A549 (cell line): ENCODE results near the gene TUSC2. TPM values are rescaled to one million over a fixed set of nuclear protein-coding genes. Genes with fewer than 3 reads are reported as not detected.

Experiments used
- ATAC-seq, 2 experiments: fragments of 200-7000 bp in 1 of 2; fragments of >200 bp in 1 of 2; cut with Nextera tagmentation in 1 of 2; cut with Tn5 transposase in 1 of 2; 3 replicates each; pipeline versions ENCODE4 v1.8.0 to v1.9.1; 2018 to 2020; ENCODE audit warnings: mild to moderate bottlenecking in 1 of 2, moderate library complexity in 1 of 2
- CTCF ChIA-PET: fragments of 300-600 bp; sonication (Branson Sonifier 250); formaldehyde crosslinking; extraction: SDS; loops from one replicate; lab custom pipeline; 2021; ENCODE audit warnings: antibody characterized with exemption, inconsistent platforms; lab: Yijun Ruan, JAX
- POLR2A ChIA-PET: fragments of 350-600 bp; formaldehyde crosslinking; extraction: SDS; loops from one replicate; lab custom pipeline; 2021; ENCODE audit warnings: antibody characterized with exemption, inconsistent platforms; lab: Yijun Ruan, JAX
- DNase-seq, 2 experiments: peaks; one replicate each; pipeline versions ENCODE4 v3.0.0 to v3.0.0-alpha.2; 2011 to 2016; ENCODE audit warnings: low read depth in 1 of 2, low spot score in 1 of 2
- FAIRE-seq: peaks from 2 replicates; lab custom pipeline; 2011; peaks lifted over from hg19 to GRCh38; lab: Jason Lieb, UNC
- H3K27ac ChIP-seq, 2 experiments: fragments of >200 bp; sonication (Bioruptor Twin); formaldehyde crosslinking; 3 replicates each; pipeline ENCODE4 v1.5.1; 2016 to 2017
- H3K4me1 ChIP-seq: fragments of >200 bp; sonication (Bioruptor Twin); formaldehyde crosslinking; 3 replicates; pipeline ENCODE4 v1.6.1; 2016
- H3K4me2 ChIP-seq: fragments of >200 bp; sonication (Bioruptor Twin); formaldehyde crosslinking; 3 replicates; pipeline ENCODE4 v1.6.1; 2016
- H3K4me3 ChIP-seq: fragments of >200 bp; sonication (Bioruptor Twin); formaldehyde crosslinking; 3 replicates; pipeline ENCODE4 v1.5.1; 2016
- H3K9me3 ChIP-seq: fragments of >200 bp; sonication (Bioruptor Twin); formaldehyde crosslinking; 3 replicates; pipeline ENCODE4 v1.6.1; 2016
- ATOH8 ChIP-seq: fragments of 250-450 bp; sonication (Bioruptor Pico); IDR thresholded peaks from 2 replicates; pipeline ENCODE4 v1.5.0; 2020; ENCODE audit warnings: low read depth, mild to moderate bottlenecking, moderate library complexity
- BCL3 ChIP-seq: fragments of >200 bp; sonication (Bioruptor Twin); formaldehyde crosslinking; IDR thresholded peaks from 3 replicates; pipeline ENCODE4 v1.6.1; 2016
- BHLHE40 ChIP-seq: IDR thresholded peaks from 2 replicates; pipeline ENCODE4 v1.6.1; 2012; ENCODE audit warnings: low read depth, low read length, inconsistent platforms
- CBX2 ChIP-seq: fragments of 200-600 bp; sonication (generic); IDR thresholded peaks from 2 replicates; pipeline ENCODE4 v1.6.1; 2016; ENCODE audit warnings: low read depth, mild to moderate bottlenecking, borderline replicate concordance
- CBX8 ChIP-seq: fragments of 200-600 bp; sonication (generic); IDR thresholded peaks from 2 replicates; pipeline ENCODE4 v1.6.1; 2016
- CEBPB ChIP-seq, 2 experiments: fragments of >200 bp in 1 of 2; sonication (Bioruptor Twin) in 1 of 2; formaldehyde crosslinking in 1 of 2; IDR thresholded peaks; 2 replicates each; pipeline ENCODE4 v1.6.1; 2012 to 2016
- CHD2 ChIP-seq: fragments of 150-350 bp; IDR thresholded peaks from 2 replicates; pipeline ENCODE4 v1.6.1; 2014; ENCODE audit warnings: low read length; ENCODE audit not compliant: partially characterized antibody
- EHF ChIP-seq: fragments of 250-450 bp; sonication (Bioruptor Pico); IDR thresholded peaks from 2 replicates; pipeline ENCODE4 v1.5.0; 2020; ENCODE audit warnings: mild to moderate bottlenecking
- EHMT2 ChIP-seq: fragments of 200-600 bp; sonication (generic); IDR thresholded peaks from 2 replicates; pipeline ENCODE4 v1.6.1; 2016; ENCODE audit warnings: antibody characterized with exemption, low read depth, mild to moderate bottlenecking, moderate library complexity
- FOSL2 ChIP-seq, 2 experiments: fragments of 450-650 bp in 1 of 2; fragments of >200 bp in 1 of 2; sonication (Bioruptor Twin) in 1 of 2; formaldehyde crosslinking; IDR thresholded peaks; 2 replicates each; pipeline versions ENCODE4 v1.5.0 to v1.6.1; 2016 to 2020; ENCODE audit warnings: mild to moderate bottlenecking in 1 of 2, moderate library complexity in 1 of 2
- FOXS1 ChIP-seq: fragments of 250-450 bp; sonication (Bioruptor Pico); IDR thresholded peaks from 2 replicates; pipeline ENCODE4 v1.5.0; 2020; ENCODE audit warnings: mild to moderate bottlenecking, moderate library complexity
- GATA3 ChIP-seq: IDR thresholded peaks from 2 replicates; pipeline ENCODE4 v1.6.1; 2012; ENCODE audit warnings: borderline replicate concordance
- HOXB5 ChIP-seq: fragments of 250-450 bp; sonication (Bioruptor Pico); IDR thresholded peaks from 2 replicates; pipeline ENCODE4 v1.5.0; 2020; ENCODE audit warnings: mild to moderate bottlenecking, moderate library complexity
- MAZ ChIP-seq: fragments of 150-350 bp; IDR thresholded peaks from 2 replicates; pipeline ENCODE4 v1.6.1; 2014; ENCODE audit warnings: antibody characterized with exemption, low read depth, low read length, borderline replicate concordance
- NFE2L2 ChIP-seq: fragments of 150-350 bp; conservative IDR thresholded peaks from 2 replicates; pipeline ENCODE4 v1.6.1; 2014; ENCODE audit warnings: low read length
- NPAS2 ChIP-seq: fragments of 250-450 bp; sonication (Bioruptor Pico); IDR thresholded peaks from 2 replicates; pipeline ENCODE4 v1.8.0; 2022; ENCODE audit warnings: mild to moderate bottlenecking, moderate library complexity, borderline replicate concordance
- RAD21 ChIP-seq, 2 experiments: fragments of >200 bp in 1 of 2; sonication (Bioruptor Twin) in 1 of 2; formaldehyde crosslinking in 1 of 2; IDR thresholded peaks in 1 of 2; conservative IDR thresholded peaks in 1 of 2; 2 replicates in 1 of 2; 3 replicates in 1 of 2; pipeline ENCODE4 v1.6.1; 2012 to 2018; ENCODE audit warnings: inconsistent platforms in 1 of 2
- RNF2 ChIP-seq: fragments of 200-600 bp; sonication (generic); IDR thresholded peaks from 2 replicates; pipeline ENCODE4 v1.6.1; 2016; ENCODE audit warnings: low read depth, mild to moderate bottlenecking, antibody characterized with exemption, moderate library complexity, borderline replicate concordance
- SMC3 ChIP-seq: fragments of >200 bp; sonication (Bioruptor Twin); formaldehyde crosslinking; IDR thresholded peaks from 3 replicates; pipeline ENCODE4 v1.6.1; 2018; ENCODE audit warnings: inconsistent platforms
- TFCP2L1 ChIP-seq: fragments of 250-450 bp; sonication (Bioruptor Pico); IDR thresholded peaks from 2 replicates; pipeline ENCODE4 v1.5.0; 2021; ENCODE audit warnings: mild to moderate bottlenecking
- USF2 ChIP-seq: fragments of 450-650 bp; IDR thresholded peaks from 2 replicates; pipeline ENCODE4 v1.6.1; 2014; ENCODE audit warnings: antibody characterized with exemption
- ZNF302 ChIP-seq: fragments of 250-450 bp; sonication (Bioruptor Pico); IDR thresholded peaks from 2 replicates; pipeline ENCODE4 v1.9.0; 2021; ENCODE audit warnings: inconsistent platforms, mild to moderate bottlenecking, moderate library complexity
- ZSCAN20 ChIP-seq: fragments of 250-450 bp; sonication (Bioruptor Pico); IDR thresholded peaks from 2 replicates; pipeline ENCODE4 v1.8.0; 2022; ENCODE audit warnings: mild to moderate bottlenecking, moderate library complexity
- WGBS: methylation state at CpG from one replicate; pipeline ENCODE4 v1.1.6; 2017; ENCODE audit errors: missing lambda C conversion rate; 5-methylcytosine and 5-hydroxymethylcytosine counted together
- polyA plus RNA-seq, 4 experiments: library from polyadenylated mRNA; depleted of rRNA in 3 of 4; stranded (reverse); fragments of >200 nt; fragmentation: RNase III in 1 of 4; extraction: RNeasy Plus Mini Kit Qiagen cat#74134 plus additional on column Dnase treatment in 1 of 4; gene quantifications; 2 replicates in 3 of 4; 3 replicates in 1 of 4; pipeline ENCODE4 v1.2.3, GENCODE V29; 2011 to 2017
- TF ChIP-seq, protein P1 (sequence below): fragments of 150-350 bp; IDR thresholded peaks from 2 replicates; pipeline ENCODE4 v1.6.1; 2014; ENCODE audit warnings: low read depth, mild to moderate bottlenecking, low read length
- TF ChIP-seq, protein P2 (sequence below): IDR thresholded peaks from 2 replicates; pipeline ENCODE4 v1.6.1; 2012
- TF ChIP-seq, protein P3 (sequence below): fragments of >200 bp; sonication (Bioruptor Twin); formaldehyde crosslinking; IDR thresholded peaks from 3 replicates; pipeline ENCODE4 v1.5.1; 2016
- TF ChIP-seq, protein P4 (sequence below): IDR thresholded peaks from 2 replicates; pipeline ENCODE4 v1.6.1; 2012; ENCODE audit warnings: low read depth, borderline replicate concordance

Gene TUSC2
- polyA plus RNA-seq, 2 of the 4 experiments (the other 2 are of a cell fraction), result 18.2 to 23.5 TPM

- ATAC-seq (no peak), FAIRE-seq (no peak), DNase-seq (no peak)
- H3K9me3 ChIP-seq, result no peaks in the 10 kb centered on the region
- H3K4me2 ChIP-seq, result peak overlapping the region; percentile 98
- POLR2A ChIA-PET, result no interaction called here
- peaks cover 30% of the 10 kb centered on the region for H3K4me1 ChIP-seq
- peak overlapping the region; percentile 65 for H3K4me3 ChIP-seq
- CTCF ChIA-PET, result interaction anchor here (1.0 to 5.1 kb wide), 6 partner anchors 13 to 33 kb away, joined by 3 to 56 read pairs (median 4); partner anchors contain the start of genes HYAL3 and NAA80
- TF ChIP-seq, protein P1, sequence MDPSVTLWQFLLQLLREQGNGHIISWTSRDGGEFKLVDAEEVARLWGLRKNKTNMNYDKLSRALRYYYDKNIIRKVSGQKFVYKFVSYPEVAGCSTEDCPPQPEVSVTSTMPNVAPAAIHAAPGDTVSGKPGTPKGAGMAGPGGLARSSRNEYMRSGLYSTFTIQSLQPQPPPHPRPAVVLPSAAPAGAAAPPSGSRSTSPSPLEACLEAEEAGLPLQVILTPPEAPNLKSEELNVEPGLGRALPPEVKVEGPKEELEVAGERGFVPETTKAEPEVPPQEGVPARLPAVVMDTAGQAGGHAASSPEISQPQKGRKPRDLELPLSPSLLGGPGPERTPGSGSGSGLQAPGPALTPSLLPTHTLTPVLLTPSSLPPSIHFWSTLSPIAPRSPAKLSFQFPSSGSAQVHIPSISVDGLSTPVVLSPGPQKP, result no peak
- TF ChIP-seq BHLHE40, result no peak
- TF ChIP-seq CBX2, result no peak
- TF ChIP-seq NFE2L2, result no peak
- no peak for TF ChIP-seq HOXB5 (CRISPR knock-in tag)
- TF ChIP-seq ZNF302 (CRISPR knock-in tag), result no peak
- TF ChIP-seq FOSL2 (IDR thresholded peaks at IDR 0.05), result no peak
- TF ChIP-seq FOSL2 (CRISPR knock-in tag; IDR thresholded peaks at IDR 0.05), result no peak
- TF ChIP-seq ATOH8 (CRISPR knock-in tag), result no peak
- H3K27ac ChIP-seq, result peak overlapping the region; percentile 99 to 100; a peak in 5 of 6 replicates
- 76% methylated on average over 7 of the region's 14 CpGs for WGBS
Measured at GRCh38 chr3:50322115-50322385, 6.0 kb downstream of the TUSC2 start.

- H3K9me3 ChIP-seq, result no peaks in the 10 kb centered on the region
- peak overlapping the region; percentile 99 to 100 for H3K27ac ChIP-seq
- peaks cover 30% of the 10 kb centered on the region for H3K4me1 ChIP-seq
- DNase-seq, result peak; percentile 68 to 88
- WGBS, result 6% methylated on average over 3 of the region's 59 CpGs
- peak overlapping the region; percentile 65 for H3K4me3 ChIP-seq
- peak overlapping the region; percentile 98 for H3K4me2 ChIP-seq
- ATAC-seq, result peak; percentile 80 to 85
- no peak for FAIRE-seq
- ChIA-PET POLR2A (no interaction called here), CTCF (interaction anchor here (0.5 to 5.1 kb wide), 15 partner anchors 8 to 270 kb away, joined by 3 to 56 read pairs (median 3); partner anchors contain the start of genes HYAL3 and NAA80)
- TF ChIP-seq NPAS2 (CRISPR knock-in tag) (no peak), ZSCAN20 (CRISPR knock-in tag) (no peak), ATOH8 (CRISPR knock-in tag) (no peak), TFCP2L1 (no peak), RAD21 (conservative IDR thresholded peaks at IDR 0.05 in 1 of 2, IDR thresholded peaks at IDR 0.05 in 1 of 2) (no peak), BHLHE40 (peak; percentile 44; the same call in 1 of the 2 replicates), USF2 (no peak), CBX2 (no peak), EHF (CRISPR knock-in tag) (no peak), CHD2 (no peak), ZNF302 (CRISPR knock-in tag) (no peak), CEBPB (IDR thresholded peaks at IDR 0.05) (no peak), GATA3 (peak; percentile 69), HOXB5 (CRISPR knock-in tag) (no peak), BCL3 (0 out of 3 replicates have a peak, but pooled peaks have one; percentile 49), FOXS1 (CRISPR knock-in tag) (no peak), MAZ (no peak), CBX8 (no peak), SMC3 (no peak), RNF2 (no peak), EHMT2 (no peak)
- TF ChIP-seq, protein P2, sequence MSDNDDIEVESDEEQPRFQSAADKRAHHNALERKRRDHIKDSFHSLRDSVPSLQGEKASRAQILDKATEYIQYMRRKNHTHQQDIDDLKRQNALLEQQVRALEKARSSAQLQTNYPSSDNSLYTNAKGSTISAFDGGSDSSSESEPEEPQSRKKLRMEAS, result peak; percentile 84
- TF ChIP-seq, protein P3, sequence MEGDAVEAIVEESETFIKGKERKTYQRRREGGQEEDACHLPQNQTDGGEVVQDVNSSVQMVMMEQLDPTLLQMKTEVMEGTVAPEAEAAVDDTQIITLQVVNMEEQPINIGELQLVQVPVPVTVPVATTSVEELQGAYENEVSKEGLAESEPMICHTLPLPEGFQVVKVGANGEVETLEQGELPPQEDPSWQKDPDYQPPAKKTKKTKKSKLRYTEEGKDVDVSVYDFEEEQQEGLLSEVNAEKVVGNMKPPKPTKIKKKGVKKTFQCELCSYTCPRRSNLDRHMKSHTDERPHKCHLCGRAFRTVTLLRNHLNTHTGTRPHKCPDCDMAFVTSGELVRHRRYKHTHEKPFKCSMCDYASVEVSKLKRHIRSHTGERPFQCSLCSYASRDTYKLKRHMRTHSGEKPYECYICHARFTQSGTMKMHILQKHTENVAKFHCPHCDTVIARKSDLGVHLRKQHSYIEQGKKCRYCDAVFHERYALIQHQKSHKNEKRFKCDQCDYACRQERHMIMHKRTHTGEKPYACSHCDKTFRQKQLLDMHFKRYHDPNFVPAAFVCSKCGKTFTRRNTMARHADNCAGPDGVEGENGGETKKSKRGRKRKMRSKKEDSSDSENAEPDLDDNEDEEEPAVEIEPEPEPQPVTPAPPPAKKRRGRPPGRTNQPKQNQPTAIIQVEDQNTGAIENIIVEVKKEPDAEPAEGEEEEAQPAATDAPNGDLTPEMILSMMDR, result peak; percentile 42; the same call in 2 of the 3 replicates
- TF ChIP-seq, protein P4, sequence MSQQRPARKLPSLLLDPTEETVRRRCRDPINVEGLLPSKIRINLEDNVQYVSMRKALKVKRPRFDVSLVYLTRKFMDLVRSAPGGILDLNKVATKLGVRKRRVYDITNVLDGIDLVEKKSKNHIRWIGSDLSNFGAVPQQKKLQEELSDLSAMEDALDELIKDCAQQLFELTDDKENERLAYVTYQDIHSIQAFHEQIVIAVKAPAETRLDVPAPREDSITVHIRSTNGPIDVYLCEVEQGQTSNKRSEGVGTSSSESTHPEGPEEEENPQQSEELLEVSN, result no peak
Measured at GRCh38 chr3:50321336-50322114, 6.5 kb downstream of the TUSC2 start.
